Measurements from ENCODE around the gene OR9I1.

Gene OR9I1, protein sequence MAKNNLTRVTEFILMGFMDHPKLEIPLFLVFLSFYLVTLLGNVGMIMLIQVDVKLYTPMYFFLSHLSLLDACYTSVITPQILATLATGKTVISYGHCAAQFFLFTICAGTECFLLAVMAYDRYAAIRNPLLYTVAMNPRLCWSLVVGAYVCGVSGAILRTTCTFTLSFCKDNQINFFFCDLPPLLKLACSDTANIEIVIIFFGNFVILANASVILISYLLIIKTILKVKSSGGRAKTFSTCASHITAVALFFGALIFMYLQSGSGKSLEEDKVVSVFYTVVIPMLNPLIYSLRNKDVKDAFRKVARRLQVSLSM

DNA sequence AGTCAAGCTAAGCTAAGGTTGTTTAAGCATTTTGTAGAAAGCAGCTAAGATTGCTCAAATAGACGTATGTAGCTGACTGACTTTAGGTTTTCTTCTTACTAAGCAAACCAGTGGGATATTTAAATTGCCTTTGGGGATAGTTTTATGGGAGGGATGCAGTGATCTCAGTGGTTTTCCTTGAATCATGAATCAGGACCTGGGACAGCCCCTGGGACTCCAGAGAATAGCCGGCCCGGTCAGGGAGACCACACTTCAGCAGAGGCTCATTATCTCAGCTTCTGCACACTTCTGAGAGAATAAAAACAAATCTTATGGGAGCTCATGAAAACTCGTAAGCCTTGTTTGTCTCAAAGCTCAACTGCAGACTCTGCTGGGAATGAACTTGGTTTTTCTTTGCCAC is at the start of gene OR9I1:
Gene OR9I1 (minus strand): TSS at position 62 of the 400 bp plus-strand sequence. CDS start 6,086 bp downstream, outside the sequence.
- DNase-seq, result no peak

- no peak for DNase-seq
These were observed 40.3 kb upstream of the OR9I1 start for GRCh38 chr11:58165504-58166106.

DNA sequence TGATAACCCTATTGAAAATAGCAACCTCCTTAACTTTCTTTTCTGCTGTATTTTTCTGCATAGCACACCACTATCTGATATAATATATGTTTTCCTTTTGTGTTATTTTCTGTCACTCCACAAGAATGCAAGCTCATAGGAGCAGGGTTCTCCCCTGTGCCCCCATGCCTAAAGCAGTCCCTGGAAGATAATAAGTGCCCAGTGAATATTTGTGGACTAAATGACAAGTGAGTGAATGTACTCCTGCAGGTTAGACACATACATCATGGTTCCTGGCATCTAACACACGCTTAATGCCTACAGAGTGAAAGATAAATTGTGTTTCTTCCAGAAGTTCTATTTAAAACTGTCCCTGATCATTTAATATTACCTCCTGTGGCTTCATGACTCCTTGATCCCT is 39.7 kb upstream of the OR9I1 start:
- DNase-seq, result no peak

- DNase-seq, result no peak
These were observed 39.1 kb upstream of the OR9I1 start for GRCh38 chr11:58164389-58164788.

DNA sequence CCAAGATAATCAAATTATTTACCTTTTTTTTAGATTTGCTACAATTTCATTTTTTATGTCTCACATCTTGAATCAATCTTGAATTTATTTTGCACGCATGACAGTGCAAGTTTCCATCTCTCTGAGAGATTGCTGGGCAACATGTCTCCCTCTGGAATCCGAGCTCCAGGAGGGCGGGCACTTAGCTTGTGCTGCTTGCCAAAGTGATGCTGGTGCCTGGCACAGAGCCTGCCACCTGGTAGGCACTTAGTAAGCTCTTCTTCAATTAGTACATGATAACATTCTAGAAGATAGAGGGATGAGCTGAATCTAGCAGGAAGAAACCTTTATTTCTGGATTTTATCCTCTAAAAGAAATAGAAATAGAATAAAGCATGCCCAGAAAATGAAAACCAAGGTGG is 27.5 kb upstream of the OR9I1 start:
- no peak for DNase-seq

DNA sequence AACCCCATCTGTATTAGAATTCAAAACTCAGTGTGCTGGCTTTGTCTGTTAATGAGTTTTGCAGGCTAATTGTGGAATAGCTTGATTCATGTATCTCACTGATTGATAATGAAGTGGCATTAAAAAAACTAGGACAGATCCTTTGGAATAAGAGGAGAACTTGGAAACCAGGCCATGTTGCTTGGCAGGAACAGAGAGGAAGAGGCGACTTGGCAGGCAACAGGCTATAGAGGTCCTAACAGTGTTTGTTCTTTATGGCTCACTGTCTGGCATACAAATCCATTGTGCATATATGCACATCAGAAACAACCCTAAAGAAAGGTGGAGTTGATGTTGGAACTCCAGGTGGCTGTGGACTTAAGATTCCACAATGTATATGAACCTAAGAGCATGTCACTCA is 17.4 kb upstream of the OR9I1 start:
- no peak for DNase-seq

GRCh38 chr11:58135171-58135570 is 9.8 kb upstream of the OR9I1 start:
- DNase-seq, result peak in 1 of 2 donors; percentile 11

- no peak for DNase-seq
These were observed 8.8 kb upstream of the OR9I1 start for GRCh38 chr11:58134151-58134550.

DNA sequence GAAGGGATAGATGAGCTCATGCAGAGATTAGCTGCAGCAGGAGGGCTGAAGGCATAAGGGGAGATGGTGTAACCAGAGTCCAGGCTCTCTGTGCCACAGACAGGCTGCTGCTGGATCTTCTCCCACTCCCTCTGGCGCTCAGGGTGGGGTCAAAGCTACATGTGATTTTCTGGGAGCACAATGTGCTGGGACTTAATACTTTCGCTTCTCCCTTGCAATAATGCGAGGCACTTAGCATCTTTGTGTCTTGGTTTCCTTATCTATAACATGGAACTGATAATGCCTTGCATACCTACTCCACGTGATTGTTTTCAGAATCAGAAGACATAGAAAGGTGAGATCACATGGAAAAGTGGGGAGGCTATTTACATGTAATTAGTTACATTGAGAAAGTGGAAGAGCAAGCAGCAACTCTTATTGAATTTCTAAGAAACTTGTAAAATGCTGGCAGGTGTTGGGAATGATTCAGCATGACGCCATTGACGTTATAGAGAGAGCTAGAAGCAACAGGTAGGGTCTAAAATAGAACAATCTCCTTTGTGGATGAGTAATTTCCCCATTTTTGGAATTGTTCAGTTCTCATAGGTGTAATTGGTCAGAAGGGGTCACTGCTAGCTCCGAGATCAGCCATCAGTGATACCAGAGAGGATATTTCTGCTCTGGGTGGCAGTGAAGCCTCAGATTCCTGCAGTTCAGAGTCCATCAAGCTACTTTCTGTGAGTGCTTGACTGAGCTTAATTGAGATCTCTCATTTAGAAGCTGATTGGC is 8.2 kb upstream of the OR9I1 start:
- DNase-seq, result no peak

DNA sequence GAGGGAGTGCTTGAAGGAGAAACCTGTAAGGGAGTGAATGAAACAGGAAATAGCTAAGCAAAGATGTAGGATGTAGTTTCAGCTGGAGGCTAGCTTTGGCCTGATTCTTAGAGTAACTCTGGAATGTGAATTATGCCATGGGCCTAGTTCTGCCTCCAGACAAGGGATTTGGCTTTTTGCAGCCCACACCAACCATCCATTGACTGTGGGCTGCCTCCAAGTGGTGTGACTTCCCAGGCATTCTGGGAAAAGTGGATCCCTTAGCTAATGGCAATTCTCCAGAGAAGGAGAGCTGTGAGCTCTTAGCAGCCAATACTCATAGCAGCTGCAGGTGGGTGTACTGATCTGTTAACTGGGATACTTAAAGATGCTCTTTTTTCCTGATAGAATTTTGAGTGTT is 2.0 kb upstream of the OR9I1 start:
- DNase-seq, result no peak

DNA sequence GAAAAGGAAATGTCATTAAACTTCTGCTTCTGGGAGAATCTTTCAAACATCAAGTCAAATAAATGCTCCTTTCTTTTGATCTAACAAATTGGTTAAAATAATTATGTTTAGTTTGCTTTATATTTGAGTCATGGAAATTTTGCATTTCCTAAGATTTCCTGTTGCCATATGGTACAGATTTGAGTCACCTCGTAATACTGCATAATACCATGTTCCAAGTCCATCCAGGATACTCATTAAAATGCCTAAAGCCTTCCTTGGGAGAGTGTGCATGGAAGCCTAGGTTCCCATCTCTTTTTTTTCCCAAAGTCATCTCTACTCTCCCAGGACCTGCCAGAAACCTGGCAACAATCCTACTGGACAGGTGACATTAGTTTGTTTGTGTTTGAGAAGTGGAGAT is 4.2 kb downstream of the OR9I1 start:
- DNase-seq, result peak in 1 of 2 donors; percentile 18

- DNase-seq, result no peak
These were observed 27.9 kb downstream of the OR9I1 start for GRCh38 chr11:58097437-58097836.

GRCh38 chr11:58086528-58086927 is 38.8 kb downstream of the OR9I1 start:
- no peak for DNase-seq

- no peak for DNase-seq
These were observed 49.5 kb downstream of the OR9I1 start for GRCh38 chr11:58075781-58076180.

DNA sequence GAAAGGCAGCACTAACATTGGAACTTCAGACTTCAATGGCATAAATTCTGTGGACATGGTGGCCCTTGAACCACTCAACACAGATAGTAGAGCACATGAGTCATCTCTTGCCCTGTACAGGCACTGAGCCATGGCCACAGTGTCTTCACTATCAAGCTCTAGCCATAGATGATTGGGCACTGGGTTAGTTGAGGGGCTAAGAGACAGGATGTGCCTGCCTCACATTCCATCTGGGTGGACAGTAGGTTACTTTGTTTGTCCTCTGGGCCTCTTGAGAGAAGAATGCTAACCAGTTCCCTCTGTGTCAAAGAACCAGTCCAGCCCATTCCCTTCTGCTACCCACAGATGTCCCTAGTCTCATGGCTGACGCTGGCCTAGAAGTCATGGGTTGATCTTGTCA is 54.7 kb downstream of the OR9I1 start:
- DNase-seq, result no peak

- DNase-seq, result no peak
These were observed 56.7 kb downstream of the OR9I1 start for GRCh38 chr11:58068655-58069054.

- no peak for DNase-seq
These were observed 57.6 kb downstream of the OR9I1 start for GRCh38 chr11:58067685-58068084.
